IPS DF 6.9 (cell line): ENCODE results near the gene SPNS2.
"Not testable (repeated sequence)": the region's sequence is repeated elsewhere in the genome, so short reads cannot be mapped to it uniquely, and the experiment has no call there.

Source experiments
- DNase-seq: peaks from one replicate; pipeline ENCODE4 v3.0.0-alpha.2; 2013; ENCODE audit warnings: low read depth, low spot score
- H3K27ac ChIP-seq: one replicate; pipeline ENCODE4 v1.5.1; 2013; ENCODE audit warnings: low read length, control low read depth
- H3K27me3 ChIP-seq: 2 replicates; pipeline ENCODE4 v1.6.1; 2013; ENCODE audit warnings: mild to moderate bottlenecking, low read length; ENCODE audit not compliant: control insufficient read depth, insufficient read depth
- H3K36me3 ChIP-seq: 2 replicates; pipeline ENCODE4 v1.6.1; 2013; ENCODE audit warnings: low read length; ENCODE audit not compliant: control insufficient read depth, insufficient read depth
- H3K4me1 ChIP-seq: 2 replicates; pipeline ENCODE4 v1.6.1; 2013; ENCODE audit warnings: low read length; ENCODE audit not compliant: control insufficient read depth, insufficient read depth
- H3K4me3 ChIP-seq: 2 replicates; pipeline ENCODE4 v1.5.1; 2013; ENCODE audit warnings: mild to moderate bottlenecking, low read length
- H3K9me3 ChIP-seq: 2 replicates; pipeline ENCODE4 v1.6.1; 2013; ENCODE audit warnings: low read length, inconsistent platforms; ENCODE audit not compliant: control insufficient read depth, insufficient read depth
- WGBS: extraction: QIAGEN DNeasy Blood & Tissue Kit; methylation state at CpG from one replicate; pipeline ENCODE4 v1.1.7; 2013; ENCODE audit warnings: mixed read lengths, missing lambda C conversion rate; ENCODE audit not compliant: insufficient read length, insufficient coverage; 5-methylcytosine and 5-hydroxymethylcytosine counted together

The SPNS2 gene

GRCh38 chr17:4574448-4575045 lies 75.9 kb downstream of the SPNS2 start:
- no peaks in the 10 kb centered on the region for H3K9me3 ChIP-seq
- H3K27ac ChIP-seq, result no peak overlapping the region
- H3K4me3 ChIP-seq, result no peak overlapping the region
- H3K4me1 ChIP-seq, result peaks cover 15% of the 10 kb centered on the region
- no peaks in the 10 kb centered on the region for H3K36me3 ChIP-seq
- WGBS, result no CpG with 5 or more reads among the region's 9 CpGs
- no peak for DNase-seq
- no peaks in the 10 kb centered on the region for H3K27me3 ChIP-seq

- no peaks in the 10 kb centered on the region for H3K36me3 ChIP-seq
- H3K9me3 ChIP-seq, result no peaks in the 10 kb centered on the region
- H3K27ac ChIP-seq, result no peak overlapping the region
- no CpG with 5 or more reads among the region's 6 CpGs for WGBS
- peaks cover 15% of the 10 kb centered on the region for H3K4me1 ChIP-seq
- no peaks in the 10 kb centered on the region for H3K27me3 ChIP-seq
- DNase-seq, result no peak
- no peak overlapping the region for H3K4me3 ChIP-seq
These were observed 77.5 kb downstream of the SPNS2 start for GRCh38 chr17:4576161-4576558.

- no peak overlapping the region for H3K27ac ChIP-seq
- H3K36me3 ChIP-seq, result no peaks in the 10 kb centered on the region
- H3K9me3 ChIP-seq, result no peaks in the 10 kb centered on the region
- no peak overlapping the region for H3K4me3 ChIP-seq
- no CpG with 5 or more reads among the region's 18 CpGs for WGBS
- H3K4me1 ChIP-seq, result peaks cover 15% of the 10 kb centered on the region
- DNase-seq, result no peak
- no peaks in the 10 kb centered on the region for H3K27me3 ChIP-seq
These were observed 78.1 kb downstream of the SPNS2 start for GRCh38 chr17:4576729-4577322.

- H3K4me1 ChIP-seq, result peaks cover 15% of the 10 kb centered on the region
- H3K36me3 ChIP-seq, result no peaks in the 10 kb centered on the region
- no CpG with 5 or more reads among the region's 8 CpGs for WGBS
- H3K27ac ChIP-seq, result no peak overlapping the region
- no peaks in the 10 kb centered on the region for H3K9me3 ChIP-seq
- H3K4me3 ChIP-seq, result no peak overlapping the region
- no peaks in the 10 kb centered on the region for H3K27me3 ChIP-seq
- no peak for DNase-seq
These were observed 78.8 kb downstream of the SPNS2 start for GRCh38 chr17:4577386-4577993.

GRCh38 chr17:4578349-4578748 lies 79.7 kb downstream of the SPNS2 start:
- not testable (repeated sequence) for DNase-seq, H3K36me3 ChIP-seq, H3K4me3 ChIP-seq, H3K9me3 ChIP-seq, H3K27ac ChIP-seq, H3K27me3 ChIP-seq
- peaks cover 15% of the 10 kb centered on the region for H3K4me1 ChIP-seq
- WGBS, result no CpG with 5 or more reads among the region's 24 CpGs

GRCh38 chr17:4579678-4580077 lies 81.0 kb downstream of the SPNS2 start:
- no peak for DNase-seq
- no peak overlapping the region for H3K4me3 ChIP-seq
- H3K27me3 ChIP-seq, result peaks cover 7% of the 10 kb centered on the region; the same call in 1 of the 2 replicates
- H3K9me3 ChIP-seq, result no peaks in the 10 kb centered on the region
- peaks cover 16% of the 10 kb centered on the region for H3K4me1 ChIP-seq
- H3K27ac ChIP-seq, result no peak overlapping the region
- WGBS, result no CpG with 5 or more reads among the region's 11 CpGs
- no peaks in the 10 kb centered on the region for H3K36me3 ChIP-seq

- H3K27ac ChIP-seq, result no peak overlapping the region
- H3K36me3 ChIP-seq, result no peaks in the 10 kb centered on the region
- peaks cover 11% of the 10 kb centered on the region; the same call in 1 of the 2 replicates for H3K27me3 ChIP-seq
- no peaks in the 10 kb centered on the region for H3K9me3 ChIP-seq
- no peak for DNase-seq
- no CpG with 5 or more reads among the region's 7 CpGs for WGBS
- H3K4me1 ChIP-seq, result peaks cover 19% of the 10 kb centered on the region
- H3K4me3 ChIP-seq, result no peak overlapping the region
These were observed 81.6 kb downstream of the SPNS2 start for GRCh38 chr17:4580291-4580690.

GRCh38 chr17:4582101-4582501 lies 83.4 kb downstream of the SPNS2 start:
- no peak for DNase-seq
- Histone ChIP-seq H3K4me1 (peaks cover 8% of the 10 kb centered on the region), H3K36me3 (no peaks in the 10 kb centered on the region), H3K27ac (no peak overlapping the region), H3K4me3 (no peak overlapping the region), H3K27me3 (peaks cover 14% of the 10 kb centered on the region; the same call in 1 of the 2 replicates), H3K9me3 (no peaks in the 10 kb centered on the region)
- no CpG with 5 or more reads among the region's 7 CpGs for WGBS

- DNase-seq, result no peak
- H3K4me1 ChIP-seq, result peaks cover 6% of the 10 kb centered on the region; the same call in 1 of the 2 replicates
- H3K27me3 ChIP-seq, result peaks cover 14% of the 10 kb centered on the region; the same call in 1 of the 2 replicates
- no peak overlapping the region for H3K4me3 ChIP-seq
- no CpG with 5 or more reads among the region's 8 CpGs for WGBS
- H3K36me3 ChIP-seq, result no peaks in the 10 kb centered on the region
- H3K27ac ChIP-seq, result no peak overlapping the region
- no peaks in the 10 kb centered on the region for H3K9me3 ChIP-seq
These were observed 84.0 kb downstream of the SPNS2 start for GRCh38 chr17:4582691-4583090.

GRCh38 chr17:4583206-4583605 lies 84.5 kb downstream of the SPNS2 start:
- Histone ChIP-seq H3K4me3 (no peak overlapping the region), H3K27me3 (peaks cover 14% of the 10 kb centered on the region; the same call in 1 of the 2 replicates), H3K9me3 (no peaks in the 10 kb centered on the region), H3K36me3 (no peaks in the 10 kb centered on the region), H3K27ac (no peak overlapping the region), H3K4me1 (peaks cover 6% of the 10 kb centered on the region; the same call in 1 of the 2 replicates)
- no CpG with 5 or more reads among the region's 3 CpGs for WGBS
- DNase-seq, result no peak
